ENCODE results near the gene SFTPD.

Gene SFTPD

GRCh38 chr10:79940431-79940830 is 8.5 kb downstream of the SFTPD start:
- no peak overlapping the region for H2AFZ ChIP-seq (ENCODE audit: low read depth, low read length)
- no peak overlapping the region for H3K4me2 ChIP-seq (ENCODE audit: insufficient read depth, low read length)
- H3K27ac ChIP-seq (ENCODE audit: low read length), result no peak overlapping the region
- H3K9me3 ChIP-seq (ENCODE audit: insufficient read depth, low read length, severe bottlenecking), result no peaks in the 10 kb centered on the region
- H4K20me1 ChIP-seq (ENCODE audit: insufficient read depth, low read length), result no peaks in the 10 kb centered on the region; the same call in 1 of the 2 replicates
- no peak overlapping the region for H3K9ac ChIP-seq (ENCODE audit: low read depth, low read length)
- H3K36me3 ChIP-seq (ENCODE audit: insufficient read depth, low read length), result no peaks in the 10 kb centered on the region
- H3K4me3 ChIP-seq (ENCODE audit: low read depth in 1 of 2, low read length in 2 of 2), result no peak overlapping the region
- H3K27me3 ChIP-seq (ENCODE audit: insufficient read depth, low read length, poor library complexity), result peaks cover 17% of the 10 kb centered on the region
- no peak for TF ChIP-seq EZH2 (IDR thresholded peaks at IDR 0.05; ENCODE audit: borderline replicate concordance, low read depth, low read length, severe bottlenecking)
- TF ChIP-seq CTCF (IDR thresholded peaks at IDR 0.05; ENCODE audit: borderline replicate concordance, extremely low read depth, low read length, poor library complexity, severe bottlenecking), result no peak
- ATAC-seq (ENCODE audit: insufficient read depth, low read depth) (no peak), DNase-seq (no peak)
- H3K4me1 ChIP-seq (ENCODE audit: insufficient read depth, low read length), result no peaks in the 10 kb centered on the region
- H3K79me2 ChIP-seq (ENCODE audit: insufficient read depth, low read length), result no peaks in the 10 kb centered on the region

GRCh38 chr10:79939969-79940368 is 8.9 kb downstream of the SFTPD start:
- no peak for DNase-seq
- ATAC-seq (ENCODE audit: insufficient read depth, low read depth), result no peak
- H3K9ac ChIP-seq (ENCODE audit: low read depth, low read length), result no peak overlapping the region
- no peaks in the 10 kb centered on the region for H3K9me3 ChIP-seq (ENCODE audit: insufficient read depth, low read length, severe bottlenecking)
- no peak overlapping the region for H2AFZ ChIP-seq (ENCODE audit: low read depth, low read length)
- no peak overlapping the region for H3K4me3 ChIP-seq (ENCODE audit: low read depth in 1 of 2, low read length in 2 of 2)
- no peaks in the 10 kb centered on the region for H3K36me3 ChIP-seq (ENCODE audit: insufficient read depth, low read length)
- H3K27ac ChIP-seq (ENCODE audit: low read length), result no peak overlapping the region
- H3K4me2 ChIP-seq (ENCODE audit: insufficient read depth, low read length), result no peak overlapping the region
- no peak for TF ChIP-seq EZH2 (IDR thresholded peaks at IDR 0.05; ENCODE audit: borderline replicate concordance, low read depth, low read length, severe bottlenecking)
- no peak for TF ChIP-seq CTCF (IDR thresholded peaks at IDR 0.05; ENCODE audit: borderline replicate concordance, extremely low read depth, low read length, poor library complexity, severe bottlenecking)
- no peaks in the 10 kb centered on the region; the same call in 1 of the 2 replicates for H4K20me1 ChIP-seq (ENCODE audit: insufficient read depth, low read length)
- no peaks in the 10 kb centered on the region for H3K4me1 ChIP-seq (ENCODE audit: insufficient read depth, low read length)
- peaks cover 17% of the 10 kb centered on the region for H3K27me3 ChIP-seq (ENCODE audit: insufficient read depth, low read length, poor library complexity)
- H3K79me2 ChIP-seq (ENCODE audit: insufficient read depth, low read length), result no peaks in the 10 kb centered on the region

- no peak overlapping the region for H3K4me2 ChIP-seq (ENCODE audit: insufficient read depth, low read length)
- TF ChIP-seq EZH2 (IDR thresholded peaks at IDR 0.05; ENCODE audit: borderline replicate concordance, low read depth, low read length, severe bottlenecking), result no peak
- TF ChIP-seq CTCF (IDR thresholded peaks at IDR 0.05; ENCODE audit: borderline replicate concordance, extremely low read depth, low read length, poor library complexity, severe bottlenecking), result no peak
- no peak overlapping the region for H3K27ac ChIP-seq (ENCODE audit: low read length)
- H3K79me2 ChIP-seq (ENCODE audit: insufficient read depth, low read length), result no peaks in the 10 kb centered on the region
- no peak for ATAC-seq (ENCODE audit: insufficient read depth, low read depth)
- peaks cover 15% of the 10 kb centered on the region for H3K27me3 ChIP-seq (ENCODE audit: insufficient read depth, low read length, poor library complexity)
- H2AFZ ChIP-seq (ENCODE audit: low read depth, low read length), result no peak overlapping the region
- H3K36me3 ChIP-seq (ENCODE audit: insufficient read depth, low read length), result no peaks in the 10 kb centered on the region
- H3K4me3 ChIP-seq (ENCODE audit: low read depth in 1 of 2, low read length in 2 of 2), result no peak overlapping the region
- no peaks in the 10 kb centered on the region for H3K4me1 ChIP-seq (ENCODE audit: insufficient read depth, low read length)
- H4K20me1 ChIP-seq (ENCODE audit: insufficient read depth, low read length), result no peaks in the 10 kb centered on the region; the same call in 1 of the 2 replicates
- no peaks in the 10 kb centered on the region for H3K9me3 ChIP-seq (ENCODE audit: insufficient read depth, low read length, severe bottlenecking)
- DNase-seq, result no peak
- H3K9ac ChIP-seq (ENCODE audit: low read depth, low read length), result no peak overlapping the region
Measured at GRCh38 chr10:79938728-79939406, 10.0 kb downstream of the SFTPD start.

Measured in DND-41 (cell line).